ENCODE data around the gene RBPJ.

- TF ChIP-seq CTCF (IDR thresholded peaks at IDR 0.05; ENCODE audit: poor library complexity): no peak
- TF ChIP-seq EZH2 (IDR thresholded peaks at IDR 0.05; ENCODE audit: borderline replicate concordance): no peak
Observed at GRCh38 chr4:26377328-26378311, 56.8 kb downstream of the RBPJ start.
